Neural cell (in vitro differentiated cells): Measurements from ENCODE around the gene PCGF3. TPM values are rescaled to one million over a fixed set of nuclear protein-coding genes. Genes with fewer than 3 reads are reported as not detected.
"Not testable (repeated sequence)": the region's sequence is repeated elsewhere in the genome, so short reads cannot be mapped to it uniquely, and the experiment has no call there.

ENCODE experiments used
- H2AFZ ChIP-seq: fragments of 200-600, 300-800 bp; sonication (generic), shearing (Covaris generic); 2 replicates; pipeline ENCODE4 v1.6.0; 2014; ENCODE audit warnings: low read depth, mild to moderate bottlenecking, antibody characterized with exemption, low read length, moderate library complexity
- H3F3A ChIP-seq: fragments of 200-600 bp; shearing (Covaris generic); 2 replicates; pipeline ENCODE4 v1.6.1; 2016; ENCODE audit warnings: mild to moderate bottlenecking, moderate library complexity, mixed read lengths, antibody characterized with exemption, low read length; ENCODE audit not compliant: insufficient read depth, poor library complexity, severe bottlenecking
- H3K27ac ChIP-seq: fragments of 200-600, 300-800 bp; sonication (generic), shearing (Covaris generic); 2 replicates; pipeline ENCODE4 v1.5.1; 2014; ENCODE audit warnings: mild to moderate bottlenecking, low read length, moderate library complexity
- H3K27me3 ChIP-seq: fragments of 300-800, 200-600 bp; sonication (generic), shearing (Covaris generic); 2 replicates; pipeline ENCODE4 v1.6.0; 2014; ENCODE audit warnings: mild to moderate bottlenecking, low read depth, low read length, moderate library complexity; ENCODE audit not compliant: insufficient read depth
- H3K36me3 ChIP-seq: fragments of 300-800, 200-600 bp; sonication (generic), shearing (Covaris generic); 2 replicates; pipeline ENCODE4 v1.5.1; 2014; ENCODE audit warnings: mild to moderate bottlenecking, antibody characterized with exemption, low read length, moderate library complexity; ENCODE audit not compliant: insufficient read depth
- H3K4me2 ChIP-seq: fragments of 300-800, 200-600 bp; sonication (generic), shearing (Covaris generic); 2 replicates; pipeline ENCODE4 v1.6.0; 2014; ENCODE audit warnings: mild to moderate bottlenecking, low read length
- H3K4me3 ChIP-seq: fragments of 300-800, 200-600 bp; sonication (generic), shearing (Covaris generic); 2 replicates; pipeline ENCODE4 v1.5.1; 2014; ENCODE audit warnings: mild to moderate bottlenecking, low read length, moderate library complexity
- H3K79me2 ChIP-seq: fragments of 200-600 bp; shearing (Covaris generic); replicated peaks from 2 replicates; pipeline ENCODE4 v1.6.0; 2014; ENCODE audit warnings: mild to moderate bottlenecking, low read length, moderate library complexity; ENCODE audit not compliant: insufficient read depth
- H3K9ac ChIP-seq: fragments of 300-800, 200-600 bp; sonication (generic), shearing (Covaris generic); 2 replicates; pipeline ENCODE4 v1.6.1; 2016; ENCODE audit warnings: mild to moderate bottlenecking, low read length, mixed read lengths
- H3K9me2 ChIP-seq: fragments of 200-600 bp; shearing (Covaris generic); 2 replicates; pipeline ENCODE4 v1.6.1; 2016; ENCODE audit warnings: mild to moderate bottlenecking, low read length, mixed read lengths; ENCODE audit not compliant: insufficient read depth
- H3K9me3 ChIP-seq: fragments of 200-600, 300-800 bp; sonication (generic), shearing (Covaris generic); 2 replicates; pipeline ENCODE4 v1.6.1; 2016; ENCODE audit warnings: mild to moderate bottlenecking, mixed run types, low read length, moderate library complexity, mixed read lengths
- H4K20me1 ChIP-seq: fragments of 200-600 bp; shearing (Covaris generic); 2 replicates; pipeline ENCODE4 v1.6.1; 2016; ENCODE audit warnings: mild to moderate bottlenecking, mixed run types; ENCODE audit not compliant: insufficient read depth
- EP300 ChIP-seq: fragments of 450-650 bp; conservative IDR thresholded peaks from 2 replicates; pipeline ENCODE4 v1.6.1; 2014; ENCODE audit warnings: antibody characterized with exemption, mild to moderate bottlenecking, moderate library complexity; ENCODE audit not compliant: poor library complexity, severe bottlenecking
- EZH2 ChIP-seq: fragments of 200-600, 300-800 bp; shearing (Covaris generic), sonication (generic); IDR thresholded peaks from 2 replicates; pipeline ENCODE4 v1.6.1; 2014; ENCODE audit warnings: antibody characterized with exemption, low read length, borderline replicate concordance, mild to moderate bottlenecking; ENCODE audit not compliant: insufficient read depth, poor library complexity, severe bottlenecking
- MXI1 ChIP-seq: fragments of 450-650 bp; conservative IDR thresholded peaks from 2 replicates; pipeline ENCODE4 v1.6.1; 2014; ENCODE audit warnings: antibody characterized with exemption, mild to moderate bottlenecking; ENCODE audit not compliant: poor library complexity, severe bottlenecking
- POLR2AphosphoS5 ChIP-seq: IDR thresholded peaks from 2 replicates; pipeline ENCODE4 v1.6.1; 2012
- RAD21 ChIP-seq: fragments of 450-650 bp; conservative IDR thresholded peaks from 2 replicates; pipeline ENCODE4 v1.6.1; 2014; ENCODE audit warnings: antibody characterized with exemption, mild to moderate bottlenecking, moderate library complexity
- REST ChIP-seq: IDR thresholded peaks from 2 replicates; pipeline ENCODE4 v1.6.1; 2012; ENCODE audit warnings: borderline replicate concordance
- SMC3 ChIP-seq: fragments of 450-650 bp; conservative IDR thresholded peaks from 2 replicates; pipeline ENCODE4 v1.6.1; 2014; ENCODE audit warnings: antibody characterized with exemption, mild to moderate bottlenecking, moderate library complexity; ENCODE audit not compliant: poor library complexity
- TAF1 ChIP-seq: IDR thresholded peaks from 2 replicates; pipeline ENCODE4 v1.6.1; 2012; ENCODE audit warnings: low read depth
- polyA plus RNA-seq: library from polyadenylated mRNA; depleted of rRNA; stranded (reverse); fragments of >200 nt; gene quantifications from 2 replicates; pipeline ENCODE4 v1.2.3, GENCODE V29; 2014
- TF ChIP-seq, protein P1 (sequence below): fragments of 450-650 bp; IDR thresholded peaks from 2 replicates; pipeline ENCODE4 v1.5.1; 2014; ENCODE audit warnings: antibody characterized with exemption, mild to moderate bottlenecking, moderate library complexity; ENCODE audit not compliant: poor library complexity, severe bottlenecking

The PCGF3 gene
- polyA plus RNA-seq, 1 donor from 2014 or later = 117 TPM

DNA sequence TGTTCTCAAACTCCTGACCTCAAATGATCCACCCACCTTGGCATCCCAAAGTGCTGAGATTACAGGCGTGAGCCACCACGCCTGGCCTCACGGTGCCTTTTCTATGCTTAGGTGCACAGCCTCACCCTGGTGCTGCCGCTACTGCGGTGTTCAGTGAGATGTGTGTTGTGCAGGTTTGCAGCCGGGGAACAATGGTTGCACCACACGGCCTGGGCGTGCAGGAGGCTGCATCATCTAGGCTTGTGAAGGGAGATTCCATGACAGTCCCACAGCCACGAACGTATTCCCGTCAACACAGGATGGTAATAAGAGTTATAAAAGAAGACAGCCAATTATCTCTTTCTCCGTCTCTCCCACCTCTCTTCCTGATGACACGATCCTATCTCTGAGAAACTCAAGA lies 98.3 kb downstream of the PCGF3 start:
- no peak overlapping the region for H3K27ac ChIP-seq
- H4K20me1 ChIP-seq = no peaks in the 10 kb centered on the region
- no peaks in the 10 kb centered on the region for H3K79me2 ChIP-seq
- peaks cover 12% of the 10 kb centered on the region for H3K36me3 ChIP-seq
- H3F3A ChIP-seq = no peaks in the 10 kb centered on the region
- H2AFZ ChIP-seq = no peak overlapping the region
- no peaks in the 10 kb centered on the region for H3K27me3 ChIP-seq
- no peak overlapping the region for H3K4me2 ChIP-seq
- TF ChIP-seq, protein P1, sequence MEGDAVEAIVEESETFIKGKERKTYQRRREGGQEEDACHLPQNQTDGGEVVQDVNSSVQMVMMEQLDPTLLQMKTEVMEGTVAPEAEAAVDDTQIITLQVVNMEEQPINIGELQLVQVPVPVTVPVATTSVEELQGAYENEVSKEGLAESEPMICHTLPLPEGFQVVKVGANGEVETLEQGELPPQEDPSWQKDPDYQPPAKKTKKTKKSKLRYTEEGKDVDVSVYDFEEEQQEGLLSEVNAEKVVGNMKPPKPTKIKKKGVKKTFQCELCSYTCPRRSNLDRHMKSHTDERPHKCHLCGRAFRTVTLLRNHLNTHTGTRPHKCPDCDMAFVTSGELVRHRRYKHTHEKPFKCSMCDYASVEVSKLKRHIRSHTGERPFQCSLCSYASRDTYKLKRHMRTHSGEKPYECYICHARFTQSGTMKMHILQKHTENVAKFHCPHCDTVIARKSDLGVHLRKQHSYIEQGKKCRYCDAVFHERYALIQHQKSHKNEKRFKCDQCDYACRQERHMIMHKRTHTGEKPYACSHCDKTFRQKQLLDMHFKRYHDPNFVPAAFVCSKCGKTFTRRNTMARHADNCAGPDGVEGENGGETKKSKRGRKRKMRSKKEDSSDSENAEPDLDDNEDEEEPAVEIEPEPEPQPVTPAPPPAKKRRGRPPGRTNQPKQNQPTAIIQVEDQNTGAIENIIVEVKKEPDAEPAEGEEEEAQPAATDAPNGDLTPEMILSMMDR = no peak
- TF ChIP-seq MXI1 (no peak), RAD21 (no peak), EP300 (no peak), REST (no peak), SMC3 (no peak), EZH2 (no peak), TAF1 (no peak), POLR2AphosphoS5 (no peak)
- H3K9me2 ChIP-seq = no peaks in the 10 kb centered on the region
- H3K9ac ChIP-seq = no peak overlapping the region
- H3K9me3 ChIP-seq = peaks cover 25% of the 10 kb centered on the region
- no peak overlapping the region for H3K4me3 ChIP-seq

DNA sequence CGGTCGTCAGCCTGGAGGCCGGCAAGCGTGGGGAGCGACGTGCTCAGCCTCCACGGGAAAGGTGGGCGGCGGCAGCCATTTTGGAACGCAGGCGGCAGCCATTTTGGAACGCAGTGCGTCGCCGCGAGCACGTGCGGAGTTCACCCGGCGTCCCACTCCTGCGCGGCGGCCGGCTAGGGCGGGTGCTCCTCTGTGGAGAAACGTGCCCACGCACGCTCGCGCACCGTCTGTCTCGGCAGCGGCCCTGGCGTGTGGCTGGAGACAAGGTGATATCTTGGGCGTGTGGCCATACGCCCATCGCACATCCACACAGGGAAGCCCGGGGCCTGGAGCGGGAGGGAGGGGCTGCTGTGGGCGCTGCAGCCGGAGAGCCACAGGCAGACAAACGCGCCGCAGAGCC lies 99.2 kb downstream of the PCGF3 start:
- Histone ChIP-seq H3K4me3 (no peak overlapping the region), H3K36me3 (peaks cover 12% of the 10 kb centered on the region), H3K4me2 (no peak overlapping the region), H3F3A (no peaks in the 10 kb centered on the region), H2AFZ (no peak overlapping the region), H3K9ac (no peak overlapping the region), H4K20me1 (no peaks in the 10 kb centered on the region), H3K9me2 (no peaks in the 10 kb centered on the region), H3K9me3 (peaks cover 25% of the 10 kb centered on the region), H3K27ac (no peak overlapping the region), H3K79me2 (no peaks in the 10 kb centered on the region), H3K27me3 (no peaks in the 10 kb centered on the region)
- no peak for TF ChIP-seq TAF1
- TF ChIP-seq EZH2 = no peak
- TF ChIP-seq EP300 = no peak

GRCh38 chr4:806979-807378 lies 101.3 kb downstream of the PCGF3 start:
- H3K9me3 ChIP-seq = peaks cover 19% of the 10 kb centered on the region
- H3F3A ChIP-seq, H4K20me1 ChIP-seq, H3K4me2 ChIP-seq, H3K27ac ChIP-seq, H3K9me2 ChIP-seq, H3K79me2 ChIP-seq, H3K27me3 ChIP-seq, H2AFZ ChIP-seq, H3K9ac ChIP-seq, H3K4me3 ChIP-seq, H3K36me3 ChIP-seq: not testable (repeated sequence)
